Esophagus muscularis mucosa (tissue), 3 donors: ENCODE results near the gene THSD1.

Source experiments
- CTCF ChIP-seq, 3 experiments: fragments of 200-600 bp in 2 of 3; fragments of 450-650 bp in 1 of 3; sonication (generic) in 2 of 3; IDR thresholded peaks; one replicate each; pipeline ENCODE4 v1.5.1; 2017 to 2019; ENCODE audit warnings: antibody characterized with exemption in 3 of 3, mild to moderate bottlenecking in 2 of 3, moderate library complexity in 1 of 3
- POLR2A ChIP-seq: fragments of 450-650 bp; IDR thresholded peaks from one replicate; pipeline ENCODE4 v1.6.1; 2017; ENCODE audit warnings: antibody characterized with exemption, moderate library complexity, mild to moderate bottlenecking, low read depth

GRCh38 chr13:52452470-52452869 is 46.5 kb upstream of the THSD1 start:
- TF ChIP-seq CTCF (IDR thresholded peaks at IDR 0.05) (no peak), POLR2A (no peak)
